Mesendoderm (in vitro differentiated cells): ENCODE measurements around the gene FXYD6.

Source experiments
- DNase-seq: peaks from one replicate; pipeline ENCODE4 v3.0.0; 2013
- H2AK5ac ChIP-seq: 2 replicates; pipeline ENCODE4 v1.6.1; 2013; ENCODE audit warnings: low read length, inconsistent platforms
- H2BK120ac ChIP-seq: 2 replicates; pipeline ENCODE4 v1.6.1; 2013; ENCODE audit warnings: low read depth, mild to moderate bottlenecking, low read length, moderate library complexity, mixed read lengths
- H2BK15ac ChIP-seq: replicated peaks from 2 replicates; pipeline ENCODE4 v1.6.1; 2013; ENCODE audit warnings: low read depth, mild to moderate bottlenecking, moderate library complexity
- H2BK5ac ChIP-seq: 2 replicates; pipeline ENCODE4 v1.6.1; 2013; ENCODE audit warnings: low read length, inconsistent platforms
- H3K18ac ChIP-seq: 2 replicates; pipeline ENCODE4 v1.6.1; 2013; ENCODE audit warnings: mild to moderate bottlenecking, low read length, mixed read lengths
- H3K23ac ChIP-seq: one replicate; pipeline ENCODE4 v1.6.1; 2013; ENCODE audit warnings: low read length
- H3K27ac ChIP-seq: 2 replicates; pipeline ENCODE4 v1.5.1; 2013; ENCODE audit warnings: low read depth, mild to moderate bottlenecking, inconsistent platforms, low read length, moderate library complexity
- H3K27me3 ChIP-seq: 2 replicates; pipeline ENCODE4 v1.6.1; 2013; ENCODE audit warnings: low read length, control low read depth, mild to moderate bottlenecking, inconsistent platforms; ENCODE audit not compliant: insufficient read depth, poor library complexity
- H3K36me3 ChIP-seq: 2 replicates; pipeline ENCODE4 v1.6.1; 2013; ENCODE audit warnings: low read length, inconsistent platforms; ENCODE audit not compliant: control insufficient read depth, insufficient read depth
- H3K4ac ChIP-seq: one replicate; pipeline ENCODE4 v1.6.1; 2013; ENCODE audit warnings: low read depth, mild to moderate bottlenecking, low read length, moderate library complexity
- H3K4me1 ChIP-seq: 2 replicates; pipeline ENCODE4 v1.6.1; 2013; ENCODE audit warnings: low read depth, low read length, inconsistent platforms; ENCODE audit not compliant: control insufficient read depth
- H3K4me2 ChIP-seq: 2 replicates; pipeline ENCODE4 v1.6.1; 2013; ENCODE audit warnings: low read length
- H3K4me3 ChIP-seq: 2 replicates; pipeline ENCODE4 v1.5.1; 2013; ENCODE audit warnings: mild to moderate bottlenecking, low read length
- H3K56ac ChIP-seq: one replicate; pipeline ENCODE4 v1.6.1; 2013; ENCODE audit warnings: low read length
- H3K79me1 ChIP-seq: 2 replicates; pipeline ENCODE4 v1.6.1; 2013; ENCODE audit warnings: low read length, inconsistent platforms
- H3K79me2 ChIP-seq: 2 replicates; pipeline ENCODE4 v1.6.1; 2013; ENCODE audit warnings: mild to moderate bottlenecking, low read length; ENCODE audit not compliant: control insufficient read depth, insufficient read depth
- H3K9ac ChIP-seq: 2 replicates; pipeline ENCODE4 v1.6.1; 2013; ENCODE audit warnings: low read length, inconsistent platforms
- H4K5ac ChIP-seq: one replicate; pipeline ENCODE4 v1.6.1; 2013; ENCODE audit warnings: low read length
- H4K8ac ChIP-seq: one replicate; pipeline ENCODE4 v1.6.1; 2013; ENCODE audit warnings: low read depth, mild to moderate bottlenecking, control low read depth, low read length, moderate library complexity
- WGBS: extraction: QIAGEN DNeasy Blood & Tissue Kit; methylation state at CpG from one replicate; pipeline ENCODE4 v1.1.7; 2013; ENCODE audit warnings: low lambda C conversion rate, missing lambda C conversion rate; ENCODE audit not compliant: insufficient coverage; ENCODE audit errors: extremely low coverage; 5-methylcytosine and 5-hydroxymethylcytosine counted together

FXYD6 gene

DNA sequence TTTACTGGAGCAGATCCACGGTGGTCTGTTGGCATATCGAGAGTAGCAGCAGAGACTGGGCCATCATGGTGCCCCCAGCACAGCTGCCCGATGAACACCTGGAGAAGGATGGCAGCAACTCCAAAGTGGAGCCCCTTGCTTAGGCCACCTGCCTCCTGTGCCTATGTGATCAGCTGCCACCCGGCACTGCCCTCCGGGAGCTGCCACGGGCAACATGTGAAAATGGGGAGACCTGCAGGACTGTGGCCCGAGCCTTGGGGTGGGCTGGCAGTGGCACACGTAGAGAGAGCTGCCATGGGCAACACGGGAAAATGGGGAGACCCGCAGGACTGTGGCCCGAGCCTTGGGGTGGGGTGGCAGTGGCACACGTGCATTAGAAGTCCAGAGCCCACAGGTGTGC lies 55.0 kb downstream of the FXYD6 start:
- no peak overlapping the region for H3K4me3 ChIP-seq
- H3K36me3 ChIP-seq = no peaks in the 10 kb centered on the region
- H3K4me1 ChIP-seq = peaks cover 20% of the 10 kb centered on the region
- no peaks in the 10 kb centered on the region for H3K79me2 ChIP-seq
- H3K56ac ChIP-seq = no peak overlapping the region
- H3K27me3 ChIP-seq = no peaks in the 10 kb centered on the region
- no peak overlapping the region for H4K8ac ChIP-seq
- no peak overlapping the region for H2BK5ac ChIP-seq
- no peak overlapping the region for H3K27ac ChIP-seq
- no peak overlapping the region for H3K18ac ChIP-seq
- H3K9ac ChIP-seq = no peak overlapping the region
- no CpG with 5 or more reads among the region's 12 CpGs for WGBS
- H3K4ac ChIP-seq = no peak overlapping the region
- no peak overlapping the region for H3K23ac ChIP-seq
- no peak overlapping the region for H2BK15ac ChIP-seq
- no peak overlapping the region for H2BK120ac ChIP-seq
- H3K79me1 ChIP-seq = no peaks in the 10 kb centered on the region
- no peak overlapping the region for H4K5ac ChIP-seq
- DNase-seq = no peak
- H2AK5ac ChIP-seq = no peak overlapping the region
- no peak overlapping the region for H3K4me2 ChIP-seq

- H3K4ac ChIP-seq = no peak overlapping the region
- H4K8ac ChIP-seq = no peak overlapping the region
- no peaks in the 10 kb centered on the region for H3K36me3 ChIP-seq
- no peak overlapping the region for H3K27ac ChIP-seq
- peaks cover 23% of the 10 kb centered on the region for H3K4me1 ChIP-seq
- WGBS = no CpG with 5 or more reads among the region's 10 CpGs
- H3K79me2 ChIP-seq = no peaks in the 10 kb centered on the region
- H2BK15ac ChIP-seq = no peak overlapping the region
- no peak overlapping the region for H2BK120ac ChIP-seq
- no peak overlapping the region for H3K9ac ChIP-seq
- no peak overlapping the region for H2BK5ac ChIP-seq
- H3K4me3 ChIP-seq = no peak overlapping the region
- H3K4me2 ChIP-seq = no peak overlapping the region
- DNase-seq = no peak
- H3K27me3 ChIP-seq = no peaks in the 10 kb centered on the region
- H3K79me1 ChIP-seq = no peaks in the 10 kb centered on the region
- H3K23ac ChIP-seq = no peak overlapping the region
- no peak overlapping the region for H4K5ac ChIP-seq
- H2AK5ac ChIP-seq = no peak overlapping the region
- H3K18ac ChIP-seq = no peak overlapping the region
- H3K56ac ChIP-seq = no peak overlapping the region
These were observed 55.9 kb downstream of the FXYD6 start for GRCh38 chr11:117820516-117820915.

- H3K79me2 ChIP-seq = no peaks in the 10 kb centered on the region
- H3K27ac ChIP-seq = no peak overlapping the region
These were observed 56.4 kb downstream of the FXYD6 start for GRCh38 chr11:117820071-117820470.

GRCh38 chr11:117819096-117820040 lies 57.1 kb downstream of the FXYD6 start:
- Histone ChIP-seq H3K23ac (no peak overlapping the region), H3K18ac (no peak overlapping the region), H4K5ac (no peak overlapping the region), H3K4ac (no peak overlapping the region), H3K4me2 (no peak overlapping the region), H3K79me2 (no peaks in the 10 kb centered on the region), H2BK15ac (no peak overlapping the region), H2AK5ac (no peak overlapping the region), H3K79me1 (no peaks in the 10 kb centered on the region), H3K27me3 (no peaks in the 10 kb centered on the region), H3K4me1 (peaks cover 29% of the 10 kb centered on the region), H3K9ac (no peak overlapping the region), H3K27ac (no peak overlapping the region), H2BK120ac (no peak overlapping the region), H3K36me3 (no peaks in the 10 kb centered on the region), H3K4me3 (no peak overlapping the region), H3K56ac (peak overlapping the region; percentile 12), H2BK5ac (no peak overlapping the region), H4K8ac (no peak overlapping the region)
- peak; percentile 94 for DNase-seq
- WGBS = no CpG with 5 or more reads among the region's 10 CpGs

More at GRCh38 chr11:117820071-117820470, 56.4 kb downstream of the FXYD6 start:
- no peaks in the 10 kb centered on the region for H3K36me3 ChIP-seq
- H4K5ac ChIP-seq = no peak overlapping the region
- H3K18ac ChIP-seq = no peak overlapping the region
- no peak for DNase-seq
- no peak overlapping the region for H2BK5ac ChIP-seq
- no peak overlapping the region for H3K9ac ChIP-seq
- H2AK5ac ChIP-seq = no peak overlapping the region
- H3K4ac ChIP-seq = no peak overlapping the region
- H3K4me3 ChIP-seq = no peak overlapping the region
- no peak overlapping the region for H4K8ac ChIP-seq
- H3K23ac ChIP-seq = no peak overlapping the region
- H3K4me2 ChIP-seq = no peak overlapping the region
- peaks cover 26% of the 10 kb centered on the region for H3K4me1 ChIP-seq
- no peak overlapping the region for H2BK120ac ChIP-seq
- no peak overlapping the region for H3K56ac ChIP-seq
- WGBS = no CpG with 5 or more reads among the region's 11 CpGs
- H2BK15ac ChIP-seq = no peak overlapping the region
- no peaks in the 10 kb centered on the region for H3K79me1 ChIP-seq
- H3K27me3 ChIP-seq = no peaks in the 10 kb centered on the region

- H3K79me2 ChIP-seq = no peaks in the 10 kb centered on the region
- WGBS = no CpG with 5 or more reads among the region's 9 CpGs
- no peak overlapping the region for H3K9ac ChIP-seq
These were observed 58.2 kb downstream of the FXYD6 start for GRCh38 chr11:117818041-117818873.

More at GRCh38 chr11:117818041-117818873, 58.2 kb downstream of the FXYD6 start:
- Histone ChIP-seq H3K23ac (no peak overlapping the region), H2BK120ac (no peak overlapping the region), H3K27me3 (no peaks in the 10 kb centered on the region), H3K79me1 (no peaks in the 10 kb centered on the region), H2BK15ac (no peak overlapping the region), H4K8ac (no peak overlapping the region), H3K4me3 (no peak overlapping the region), H3K18ac (no peak overlapping the region), H3K36me3 (no peaks in the 10 kb centered on the region), H3K4ac (no peak overlapping the region), H3K4me1 (peaks cover 25% of the 10 kb centered on the region), H3K56ac (no peak overlapping the region), H3K4me2 (no peak overlapping the region), H2AK5ac (no peak overlapping the region), H2BK5ac (no peak overlapping the region), H4K5ac (no peak overlapping the region), H3K27ac (no peak overlapping the region)
- peak; percentile 69 for DNase-seq
